ENCODE data around the gene SLC27A3. TPM values are rescaled to one million over a fixed set of nuclear protein-coding genes. Genes with fewer than 3 reads are reported as not detected.

The SLC27A3 gene
- total RNA-seq, 2 donors from 2014 or later = 71.7 to 116 TPM

GRCh38 chr1:153786038-153786790 is 11.0 kb downstream of the SLC27A3 start:
- TF ChIP-seq, protein P1, sequence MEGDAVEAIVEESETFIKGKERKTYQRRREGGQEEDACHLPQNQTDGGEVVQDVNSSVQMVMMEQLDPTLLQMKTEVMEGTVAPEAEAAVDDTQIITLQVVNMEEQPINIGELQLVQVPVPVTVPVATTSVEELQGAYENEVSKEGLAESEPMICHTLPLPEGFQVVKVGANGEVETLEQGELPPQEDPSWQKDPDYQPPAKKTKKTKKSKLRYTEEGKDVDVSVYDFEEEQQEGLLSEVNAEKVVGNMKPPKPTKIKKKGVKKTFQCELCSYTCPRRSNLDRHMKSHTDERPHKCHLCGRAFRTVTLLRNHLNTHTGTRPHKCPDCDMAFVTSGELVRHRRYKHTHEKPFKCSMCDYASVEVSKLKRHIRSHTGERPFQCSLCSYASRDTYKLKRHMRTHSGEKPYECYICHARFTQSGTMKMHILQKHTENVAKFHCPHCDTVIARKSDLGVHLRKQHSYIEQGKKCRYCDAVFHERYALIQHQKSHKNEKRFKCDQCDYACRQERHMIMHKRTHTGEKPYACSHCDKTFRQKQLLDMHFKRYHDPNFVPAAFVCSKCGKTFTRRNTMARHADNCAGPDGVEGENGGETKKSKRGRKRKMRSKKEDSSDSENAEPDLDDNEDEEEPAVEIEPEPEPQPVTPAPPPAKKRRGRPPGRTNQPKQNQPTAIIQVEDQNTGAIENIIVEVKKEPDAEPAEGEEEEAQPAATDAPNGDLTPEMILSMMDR (IDR thresholded peaks at IDR 0.05) = no peak
- Histone ChIP-seq H3K4me1 (ENCODE audit: control insufficient read depth in 1 of 2, low read depth in 2 of 2) (peaks cover 9 to 38% of the 10 kb centered on the region in 2 donors), H3K27ac (no peak overlapping the region), H3K9me3 (no peaks in the 10 kb centered on the region), H3K36me3 (no peaks in the 10 kb centered on the region), H3K27me3 (replicated peaks; ENCODE audit: insufficient read depth) (no peaks in the 10 kb centered on the region), H3K4me3 (no peak overlapping the region)
- DNase-seq (ENCODE audit: low spot score) (no peak), ATAC-seq (ENCODE audit: insufficient number of reproducible peaks, low FRiP score, low read depth) (no peak)

DNA sequence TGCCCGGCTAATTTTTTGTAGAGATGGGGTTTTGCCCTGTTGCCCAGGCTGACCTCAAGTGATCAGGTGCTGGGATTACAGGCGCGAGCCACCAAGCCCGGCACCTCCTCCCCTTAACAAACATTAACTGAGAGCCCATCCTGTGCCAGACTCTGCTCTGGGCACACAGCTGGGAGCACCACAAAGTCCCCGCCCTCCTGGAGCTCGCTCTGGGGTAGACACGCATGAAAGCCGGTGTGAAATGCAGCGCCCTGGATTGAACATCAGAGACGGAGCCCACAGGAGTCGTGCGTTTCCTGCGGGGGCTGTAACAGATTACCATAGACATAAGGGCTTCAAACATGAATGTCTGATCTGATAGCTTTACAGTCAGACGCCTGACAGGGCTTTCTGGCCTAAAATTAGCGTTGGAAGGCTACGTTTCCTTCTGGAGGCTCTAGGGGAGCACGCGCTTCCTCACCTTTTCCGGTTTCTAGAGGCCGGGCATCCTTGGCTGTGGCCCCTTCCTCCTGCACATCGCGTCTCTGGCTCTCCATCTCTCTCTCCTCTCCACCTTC is 14.3 kb downstream of the SLC27A3 start:
- no peak for DNase-seq (ENCODE audit: low spot score)
- H3K4me3 ChIP-seq = peak overlapping the region; percentile 73
- TF ChIP-seq, protein P1 (IDR thresholded peaks at IDR 0.05) = no peak
- peaks cover 4 to 28% of the 10 kb centered on the region in 2 donors for H3K4me1 ChIP-seq (ENCODE audit: control insufficient read depth in 1 of 2, low read depth in 2 of 2)
- peak overlapping the region; percentile 98 to 99 for H3K27ac ChIP-seq
- no peaks in the 10 kb centered on the region for H3K36me3 ChIP-seq
- H3K27me3 ChIP-seq (replicated peaks; ENCODE audit: insufficient read depth) = no peaks in the 10 kb centered on the region
- H3K9me3 ChIP-seq = no peaks in the 10 kb centered on the region
- ATAC-seq (ENCODE audit: insufficient number of reproducible peaks, low FRiP score, low read depth) = peak; percentile 26

DNA sequence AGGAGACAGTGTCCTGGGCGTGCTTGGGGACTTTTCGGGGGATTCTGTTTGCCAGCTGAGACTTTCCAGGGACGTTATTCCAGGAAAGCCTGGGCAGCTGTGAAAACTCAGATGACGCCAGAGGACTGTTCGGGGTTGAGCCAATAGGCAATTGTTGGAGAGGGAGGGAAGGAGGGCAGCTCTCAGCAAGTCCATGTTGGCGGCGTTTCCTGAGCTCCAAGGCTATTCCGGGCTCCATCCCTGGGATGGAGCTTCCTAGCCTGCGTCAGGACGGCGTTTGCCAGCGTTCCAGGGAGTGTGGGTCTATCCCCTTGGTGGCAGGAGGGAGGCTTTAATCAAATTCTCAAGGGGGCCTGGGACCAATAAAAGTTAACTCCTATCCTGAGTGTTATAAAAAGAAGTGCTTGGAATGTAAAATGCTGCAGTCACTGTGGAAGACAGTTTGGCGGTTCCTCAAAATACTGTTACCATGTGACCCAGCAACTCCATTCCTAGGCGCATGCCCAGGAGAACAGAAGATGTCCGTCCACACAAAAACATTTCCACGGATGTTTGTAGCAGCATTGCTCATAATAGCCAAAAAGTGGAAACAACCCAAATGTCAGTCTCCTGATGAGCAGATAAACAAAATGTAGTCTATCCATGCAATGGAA is 15.2 kb downstream of the SLC27A3 start:
- Histone ChIP-seq H3K36me3 (no peaks in the 10 kb centered on the region), H3K4me1 (ENCODE audit: control insufficient read depth in 1 of 2, low read depth in 2 of 2) (peaks cover 4 to 28% of the 10 kb centered on the region in 2 donors), H3K27ac (peak overlapping the region; percentile 98 to 99), H3K4me3 (peak overlapping the region; percentile 73), H3K9me3 (no peaks in the 10 kb centered on the region), H3K27me3 (replicated peaks; ENCODE audit: insufficient read depth) (no peaks in the 10 kb centered on the region)
- ATAC-seq (ENCODE audit: insufficient number of reproducible peaks, low FRiP score, low read depth) (peak; percentile 90), DNase-seq (ENCODE audit: low spot score) (no peak)
- TF ChIP-seq, protein P1 (IDR thresholded peaks at IDR 0.05) = no peak

DNA sequence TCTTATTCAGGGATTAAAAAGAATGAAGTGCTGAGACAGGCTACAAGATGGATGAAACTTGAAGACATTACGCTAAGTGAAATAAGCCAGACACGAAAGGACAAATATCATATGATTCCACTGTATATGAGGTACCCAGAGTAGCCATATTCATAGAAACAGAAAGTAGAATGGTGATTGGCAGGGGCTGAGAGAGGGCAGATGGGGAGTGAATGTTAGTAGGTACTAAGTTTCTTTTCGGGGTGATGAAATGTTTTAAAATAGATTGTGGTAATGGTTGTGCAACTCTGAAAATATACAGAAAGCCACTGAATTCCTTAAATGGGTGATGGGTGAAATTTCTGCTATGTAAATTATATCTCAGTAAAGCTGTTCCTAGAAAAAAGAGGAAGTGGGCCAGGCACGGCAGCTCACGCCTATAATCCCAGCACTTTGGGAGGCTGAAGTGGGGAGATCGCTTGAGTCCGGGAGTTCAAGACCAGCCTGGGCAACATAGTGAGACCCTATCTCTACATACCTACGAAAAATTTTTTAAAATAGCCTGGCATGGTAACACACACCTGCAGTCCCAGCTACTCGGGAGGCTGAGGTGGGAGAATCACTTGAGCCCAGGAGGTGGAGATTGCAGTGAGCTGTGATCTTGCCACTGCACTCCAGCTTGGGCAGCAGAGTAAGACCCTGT is 15.9 kb downstream of the SLC27A3 start:
- H3K4me3 ChIP-seq = peak overlapping the region; percentile 73
- no peak for DNase-seq (ENCODE audit: low spot score)
- H3K27ac ChIP-seq = peak overlapping the region; percentile 98 to 99
- H3K36me3 ChIP-seq = no peaks in the 10 kb centered on the region
- peak; percentile 47 for ATAC-seq (ENCODE audit: insufficient number of reproducible peaks, low FRiP score, low read depth)
- peaks cover 4 to 28% of the 10 kb centered on the region in 2 donors for H3K4me1 ChIP-seq (ENCODE audit: control insufficient read depth in 1 of 2, low read depth in 2 of 2)
- no peaks in the 10 kb centered on the region for H3K27me3 ChIP-seq (replicated peaks; ENCODE audit: insufficient read depth)
- no peaks in the 10 kb centered on the region for H3K9me3 ChIP-seq
- TF ChIP-seq, protein P1 (IDR thresholded peaks at IDR 0.05) = no peak

Data from thoracic aorta (tissue), 2 donors.